Neural crest cell (in vitro differentiated cells): ENCODE results near the gene NKPD1. TPM values are rescaled to one million over a fixed set of nuclear protein-coding genes. Genes with fewer than 3 reads are reported as not detected.
"Not testable (repeated sequence)": the region's sequence is repeated elsewhere in the genome, so short reads cannot be mapped to it uniquely, and the experiment has no call there.

Source experiments
- DNase-seq: peaks from one replicate; pipeline ENCODE4 v3.0.0; 2021; ENCODE audit warnings: low read depth, mixed read lengths, low spot score
- H3K27ac Mint-ChIP-seq: one replicate; pipeline ENCODE4 v1.8.0; 2021; ENCODE audit warnings: mild to moderate bottlenecking, mixed read lengths; ENCODE audit not compliant: unreplicated experiment
- H3K27me3 Mint-ChIP-seq: 2 replicates; pipeline ENCODE4 v1.8.0; 2021; ENCODE audit warnings: low read depth, mild to moderate bottlenecking, mixed read lengths
- H3K36me3 Mint-ChIP-seq: 2 replicates; pipeline ENCODE4 v1.8.0; 2021; ENCODE audit warnings: low read depth, mild to moderate bottlenecking, mixed read lengths
- H3K4me1 Mint-ChIP-seq: 2 replicates; pipeline ENCODE4 v1.8.0; 2021; ENCODE audit warnings: mixed read lengths
- H3K4me3 Mint-ChIP-seq: one replicate; pipeline ENCODE4 v1.8.0; 2021; ENCODE audit warnings: mild to moderate bottlenecking, mixed read lengths
- H3K9me3 Mint-ChIP-seq: 2 replicates; pipeline ENCODE4 v1.8.0; 2021; ENCODE audit warnings: mixed read lengths
- CTCF ChIP-seq: fragments of 200-600 bp; sonication (generic); conservative IDR thresholded peaks from 2 replicates; pipeline ENCODE4 v1.5.0; 2021; ENCODE audit warnings: antibody characterized with exemption, mild to moderate bottlenecking
- total RNA-seq: library from RNA; stranded (reverse); gene quantifications from 2 replicates; pipeline ENCODE4 v1.2.1, GENCODE V29; 2021

NKPD1 gene
- total RNA-seq, 1 donor from 2014 or later, result 0.16 TPM

DNA sequence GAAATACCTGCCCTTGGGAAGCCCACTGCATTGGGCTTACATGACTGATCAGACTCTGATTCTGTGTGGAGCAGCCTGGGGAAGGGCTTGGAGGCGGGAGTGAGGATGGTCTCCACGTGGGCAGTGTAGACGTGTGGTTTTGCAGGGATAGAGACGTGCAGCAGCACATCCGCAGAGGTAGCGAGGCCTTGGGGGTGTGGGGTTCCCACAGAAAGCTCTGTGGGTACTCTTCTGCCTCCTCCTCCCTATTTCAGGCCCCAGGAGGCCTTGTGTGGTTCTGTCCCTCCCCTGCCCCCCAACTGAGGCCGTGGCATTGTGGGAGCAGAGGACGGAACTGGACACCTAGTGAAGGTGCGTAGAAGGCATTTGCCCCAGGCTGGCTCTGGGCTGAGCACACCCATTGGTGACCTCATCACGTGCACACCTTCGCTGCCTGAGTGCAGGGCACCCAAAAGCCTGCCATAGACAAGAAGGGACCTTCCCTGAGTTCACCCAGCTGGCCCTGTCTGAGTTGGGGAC is 38.9 kb downstream of the NKPD1 start:
- no peak overlapping the region for H3K4me3 Mint-ChIP-seq
- TF ChIP-seq CTCF, result no peak
- no peaks in the 10 kb centered on the region for H3K9me3 Mint-ChIP-seq
- no peak for DNase-seq
- H3K27me3 Mint-ChIP-seq, result no peaks in the 10 kb centered on the region
- H3K27ac Mint-ChIP-seq, result no peak overlapping the region
- peaks cover 4% of the 10 kb centered on the region for H3K4me1 Mint-ChIP-seq
- no peaks in the 10 kb centered on the region for H3K36me3 Mint-ChIP-seq

- H3K27me3 Mint-ChIP-seq, result no peaks in the 10 kb centered on the region
- H3K27ac Mint-ChIP-seq, result no peak overlapping the region
- H3K4me3 Mint-ChIP-seq, result no peak overlapping the region
- H3K4me1 Mint-ChIP-seq, result peaks cover 5% of the 10 kb centered on the region
- H3K36me3 Mint-ChIP-seq, result no peaks in the 10 kb centered on the region
- TF ChIP-seq CTCF, result no peak
- DNase-seq, result no peak
- no peaks in the 10 kb centered on the region for H3K9me3 Mint-ChIP-seq
These were observed 41.2 kb downstream of the NKPD1 start for GRCh38 chr19:45119582-45119981.

DNA sequence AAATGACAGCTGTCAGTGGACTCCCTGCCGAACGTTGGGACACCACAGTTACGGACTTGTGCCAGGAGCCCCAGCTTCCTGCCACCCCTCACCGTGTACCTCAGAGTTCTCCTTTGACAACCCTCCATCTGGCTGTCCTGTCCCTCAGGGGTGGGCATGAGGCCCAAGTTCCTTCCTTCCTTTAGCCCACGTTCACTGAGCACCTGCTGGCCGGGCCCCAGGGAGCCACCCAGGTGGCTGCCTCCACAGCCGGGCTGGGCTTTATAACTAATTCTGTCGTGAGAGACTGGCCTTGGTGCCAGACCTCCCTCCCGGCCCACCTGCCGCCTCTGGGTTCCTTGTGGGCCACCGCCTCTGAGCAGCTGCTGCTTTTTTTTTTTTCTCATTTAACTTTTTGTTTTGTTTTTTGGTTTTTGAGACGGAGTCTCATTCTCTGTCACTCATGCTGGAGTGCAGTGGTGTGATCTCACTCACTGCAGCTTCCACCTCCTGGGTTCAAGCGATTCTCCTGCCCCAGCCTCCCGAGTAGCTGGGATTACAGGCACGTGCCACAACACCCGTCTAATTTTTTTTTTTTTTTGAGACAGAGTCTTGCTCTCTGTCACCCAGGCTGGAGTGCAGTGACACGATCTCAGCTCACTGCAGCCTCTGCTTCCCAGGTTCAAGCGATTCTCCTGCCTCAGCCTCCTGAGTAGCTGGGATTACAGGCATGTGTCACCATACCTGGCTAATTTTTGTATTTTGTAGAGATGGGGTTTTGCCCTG is 42.0 kb downstream of the NKPD1 start:
- H3K36me3 Mint-ChIP-seq, H3K27me3 Mint-ChIP-seq, H3K27ac Mint-ChIP-seq, H3K4me1 Mint-ChIP-seq, H3K4me3 Mint-ChIP-seq, DNase-seq, H3K9me3 Mint-ChIP-seq: not testable (repeated sequence)

GRCh38 chr19:45118106-45118505 is 42.7 kb downstream of the NKPD1 start:
- Mint-ChIP-seq H3K27me3 (no peaks in the 10 kb centered on the region), H3K4me3 (no peak overlapping the region), H3K27ac (no peak overlapping the region), H3K4me1 (peaks cover 5% of the 10 kb centered on the region), H3K9me3 (no peaks in the 10 kb centered on the region), H3K36me3 (no peaks in the 10 kb centered on the region)
- no peak for DNase-seq
- no peak for TF ChIP-seq CTCF

DNA sequence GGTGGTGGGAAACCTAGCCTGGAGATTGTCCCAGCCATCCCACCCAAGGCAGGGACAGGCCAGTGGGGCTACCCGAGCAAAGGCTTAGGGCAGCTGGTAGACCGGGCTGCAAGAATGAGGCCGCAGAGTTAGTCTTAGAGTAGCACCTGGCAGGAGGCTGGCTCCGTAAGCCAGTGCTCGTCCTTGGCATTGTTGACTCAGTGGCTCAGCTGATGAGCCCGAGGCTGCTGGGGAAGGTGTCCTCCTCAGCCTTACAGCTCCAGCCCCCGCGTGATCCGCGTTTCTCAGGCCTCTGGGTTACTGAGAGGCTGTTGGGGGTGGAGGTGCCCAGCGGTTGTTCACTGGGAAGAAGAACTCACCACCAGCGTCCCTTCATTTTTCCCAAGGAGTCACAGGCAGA is 43.1 kb downstream of the NKPD1 start:
- no peaks in the 10 kb centered on the region for H3K27me3 Mint-ChIP-seq
- no peak for DNase-seq
- H3K36me3 Mint-ChIP-seq, result no peaks in the 10 kb centered on the region
- no peak overlapping the region for H3K27ac Mint-ChIP-seq
- H3K9me3 Mint-ChIP-seq, result no peaks in the 10 kb centered on the region
- no peak for TF ChIP-seq CTCF
- no peak overlapping the region for H3K4me3 Mint-ChIP-seq
- peaks cover 5% of the 10 kb centered on the region for H3K4me1 Mint-ChIP-seq

DNA sequence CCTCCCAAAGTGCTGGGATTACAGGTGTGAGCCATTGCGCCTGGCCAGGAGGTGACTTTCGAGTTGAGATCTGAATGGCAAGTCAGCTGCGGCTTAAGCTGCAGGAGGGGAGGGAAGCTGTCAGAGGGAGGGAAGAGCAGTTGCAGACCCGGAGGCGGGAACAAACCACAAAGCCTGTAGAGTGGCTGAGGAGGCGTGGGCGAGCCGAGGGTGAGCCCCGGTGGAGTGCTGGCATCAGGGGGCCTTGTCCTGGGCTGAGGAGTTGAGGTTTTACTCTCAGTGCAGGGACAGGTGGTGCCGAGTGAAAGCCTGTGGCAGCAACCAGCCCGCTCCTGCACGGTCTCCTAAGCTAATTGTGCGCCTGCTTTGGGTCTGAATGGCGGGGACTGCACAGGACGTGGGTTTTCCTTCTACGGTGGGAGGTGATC is 43.6 kb downstream of the NKPD1 start:
- no peak for TF ChIP-seq CTCF
- DNase-seq, result no peak
- no peaks in the 10 kb centered on the region for H3K9me3 Mint-ChIP-seq
- H3K4me3 Mint-ChIP-seq, result no peak overlapping the region
- no peak overlapping the region for H3K27ac Mint-ChIP-seq
- no peaks in the 10 kb centered on the region for H3K36me3 Mint-ChIP-seq
- H3K4me1 Mint-ChIP-seq, result peaks cover 5% of the 10 kb centered on the region
- no peaks in the 10 kb centered on the region for H3K27me3 Mint-ChIP-seq
